Glomerular endothelial cell (primary cell): Measurements from ENCODE around the gene FGGY. TPM values are rescaled to one million over a fixed set of nuclear protein-coding genes. Genes with fewer than 3 reads are reported as not detected.
"Not testable (repeated sequence)": the region's sequence is repeated elsewhere in the genome, so short reads cannot be mapped to it uniquely, and the experiment has no call there.

Experiments
- DNase-seq: peaks from one replicate; pipeline ENCODE4 v3.0.0-alpha.2; 2011; ENCODE audit warnings: low read depth, low spot score; ENCODE audit errors: extremely low read depth
- total RNA-seq: library from RNA; depleted of rRNA; stranded (reverse); fragments of >200 nt; gene quantifications from 2 replicates; pipeline ENCODE4 v1.2.3, GENCODE V29; 2015

FGGY gene
- total RNA-seq, 1 donor from 2014 or later = 5.8 TPM

GRCh38 chr1:59432531-59433439 lies 135.9 kb downstream of the FGGY start:
- DNase-seq = no peak

DNA sequence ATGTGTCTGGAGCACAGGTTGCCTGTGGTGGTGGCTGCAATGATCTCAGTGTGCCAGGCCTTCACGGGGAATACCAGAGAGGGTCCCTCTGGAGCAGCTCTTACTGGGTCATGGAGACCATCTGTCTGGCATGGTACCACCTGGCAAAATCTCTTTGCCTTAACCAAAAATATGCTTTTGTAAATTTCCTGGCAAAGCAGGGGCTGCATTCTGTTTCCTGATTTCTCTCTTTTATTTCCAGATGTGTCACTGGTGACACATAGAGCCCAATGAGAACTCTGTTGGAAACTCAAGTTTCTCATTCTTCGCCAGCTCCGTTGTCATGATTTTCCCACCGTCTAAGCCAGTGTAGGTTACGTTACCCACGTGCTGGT lies 136.5 kb downstream of the FGGY start:
- DNase-seq = no peak

DNA sequence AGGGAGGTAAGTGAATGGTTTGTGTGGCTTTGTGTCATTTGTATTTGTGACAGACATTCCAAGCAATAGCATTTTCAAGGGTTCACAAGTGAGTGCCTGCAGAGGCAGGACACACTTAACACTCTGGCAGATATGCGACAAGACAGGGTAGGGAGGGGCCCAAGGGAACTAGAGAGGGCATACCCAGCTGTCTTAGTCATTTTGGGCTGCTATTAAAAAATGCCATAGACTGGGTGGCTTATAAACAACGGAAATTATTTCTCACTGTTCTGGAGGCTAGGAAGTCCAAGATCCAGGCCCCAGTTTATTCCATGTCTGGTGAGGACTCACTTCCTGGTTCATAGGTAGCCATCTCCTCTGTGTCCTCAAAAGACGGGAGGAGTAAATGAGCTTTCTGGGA lies 137.4 kb downstream of the FGGY start:
- DNase-seq = no peak

GRCh38 chr1:59436637-59437036 lies 139.7 kb downstream of the FGGY start:
- no peak for DNase-seq

GRCh38 chr1:59438058-59438560 lies 141.2 kb downstream of the FGGY start:
- DNase-seq = no peak

GRCh38 chr1:59442492-59442891 lies 145.6 kb downstream of the FGGY start:
- no peak for DNase-seq

GRCh38 chr1:59443310-59443709 lies 146.4 kb downstream of the FGGY start:
- no peak for DNase-seq

- DNase-seq = no peak
Measured at GRCh38 chr1:59444520-59444919, 147.6 kb downstream of the FGGY start.

- DNase-seq = no peak
Measured at GRCh38 chr1:59445040-59445439, 148.1 kb downstream of the FGGY start.

DNA sequence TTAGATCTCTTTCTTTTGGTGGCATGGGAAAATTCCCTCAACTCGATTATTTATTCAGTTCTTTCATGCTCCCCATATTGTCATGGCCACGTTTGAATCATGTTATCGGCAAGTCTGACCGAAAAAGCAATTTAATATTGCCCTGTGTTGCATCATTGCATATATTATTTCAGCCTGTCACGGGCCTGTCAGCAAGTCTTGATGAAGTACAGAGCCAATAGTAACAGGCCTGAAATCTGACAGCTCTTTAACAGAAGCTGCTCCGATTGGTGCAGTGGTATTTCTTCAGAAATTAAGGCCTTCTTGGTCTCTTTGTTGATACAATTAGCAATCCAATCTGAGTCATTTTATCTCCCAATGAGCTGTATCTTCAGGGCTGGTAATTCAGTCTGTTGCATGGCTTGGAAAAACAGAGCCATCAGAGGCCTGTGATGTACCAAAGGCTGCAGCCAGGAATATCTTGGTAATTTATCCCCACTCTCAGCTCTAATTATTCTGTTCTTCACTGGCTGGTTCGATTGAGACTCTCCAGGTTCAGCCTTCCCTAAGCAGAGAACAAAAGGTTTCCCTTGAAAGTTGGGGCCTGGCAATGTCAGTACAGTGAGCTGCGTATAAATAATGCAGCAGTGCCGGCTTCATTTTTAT lies 149.5 kb downstream of the FGGY start:
- no peak for DNase-seq

GRCh38 chr1:59452026-59452425 lies 155.1 kb downstream of the FGGY start:
- no peak for DNase-seq

GRCh38 chr1:59452559-59452958 lies 155.7 kb downstream of the FGGY start:
- no peak for DNase-seq

- DNase-seq = no peak
Measured at GRCh38 chr1:59453297-59453968, 156.5 kb downstream of the FGGY start.

DNA sequence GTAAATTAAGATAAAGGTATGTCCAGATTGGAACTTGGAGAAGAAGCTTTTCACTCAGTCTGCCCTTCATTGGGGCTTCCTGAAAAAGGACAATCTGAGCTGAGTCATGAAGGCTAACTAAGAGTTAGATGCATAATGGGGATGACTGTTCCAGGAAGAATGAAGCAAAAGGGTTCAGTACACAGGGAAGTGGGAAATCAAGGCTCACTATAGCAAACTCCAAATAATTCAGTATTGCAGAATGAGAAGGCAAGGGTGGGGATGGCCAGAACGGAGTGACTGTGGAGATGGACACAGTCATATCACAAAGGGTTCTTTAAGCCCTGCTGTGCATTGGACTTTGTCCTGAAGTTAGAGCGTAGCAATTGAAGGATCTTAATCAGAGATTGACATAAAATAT lies 158.3 kb downstream of the FGGY start:
- DNase-seq = no peak

GRCh38 chr1:59457786-59458185 lies 160.9 kb downstream of the FGGY start:
- DNase-seq = no peak

DNA sequence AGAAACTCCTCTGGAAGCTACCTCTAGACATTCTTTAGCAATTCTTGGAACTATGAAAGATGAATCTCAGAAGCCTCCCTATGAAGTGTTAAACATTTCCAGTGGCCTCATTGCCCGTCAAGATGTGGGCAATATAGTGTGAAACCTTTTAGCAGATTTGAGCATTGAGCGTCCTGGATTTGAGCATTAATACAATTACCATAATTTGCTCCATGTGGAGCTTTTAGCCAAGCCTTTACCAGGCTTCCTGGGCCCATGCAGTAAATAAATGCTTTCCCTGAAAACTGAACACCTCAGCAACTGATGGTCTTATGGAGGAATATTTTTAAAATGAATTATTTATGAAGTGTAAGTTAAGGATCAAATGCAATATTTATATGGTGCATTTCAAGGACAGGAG lies 162.0 kb downstream of the FGGY start:
- DNase-seq = no peak

DNA sequence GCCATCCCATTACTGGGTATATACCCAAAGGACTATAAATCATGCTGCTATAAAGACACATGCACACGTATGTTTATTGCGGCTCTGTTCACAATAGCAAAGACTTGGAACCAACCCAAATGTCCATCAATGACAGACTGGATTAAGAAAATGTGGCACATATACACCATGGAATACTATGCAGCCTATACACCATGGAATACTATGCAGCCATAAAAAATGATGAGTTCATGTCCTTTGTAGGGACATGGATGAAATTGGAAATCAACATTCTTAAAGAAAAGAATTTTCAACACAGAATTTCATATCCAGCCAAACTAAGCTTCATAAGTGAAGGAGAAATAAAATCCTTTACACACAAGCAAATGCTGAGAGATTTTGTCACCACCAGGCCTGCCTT lies 166.0 kb downstream of the FGGY start:
- not testable (repeated sequence) for DNase-seq

DNA sequence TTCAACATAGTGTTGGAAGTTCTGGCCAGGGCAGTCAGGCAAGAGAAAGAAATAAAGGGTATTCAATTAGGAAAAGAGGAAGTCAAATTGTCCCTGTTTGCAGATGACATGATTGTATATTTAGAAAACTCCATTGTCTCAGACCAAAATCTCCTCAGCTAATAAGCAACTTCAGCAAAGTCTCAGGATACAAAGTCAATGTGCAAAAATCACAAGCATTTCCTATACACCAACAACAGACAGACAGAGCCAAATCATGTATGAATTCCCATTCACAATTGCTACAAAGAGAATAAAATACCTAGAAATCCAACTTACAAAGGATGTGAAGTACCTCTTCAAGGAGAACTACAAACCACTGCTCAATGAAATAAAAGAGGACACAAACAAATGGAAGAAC lies 168.6 kb downstream of the FGGY start:
- not testable (repeated sequence) for DNase-seq

DNA sequence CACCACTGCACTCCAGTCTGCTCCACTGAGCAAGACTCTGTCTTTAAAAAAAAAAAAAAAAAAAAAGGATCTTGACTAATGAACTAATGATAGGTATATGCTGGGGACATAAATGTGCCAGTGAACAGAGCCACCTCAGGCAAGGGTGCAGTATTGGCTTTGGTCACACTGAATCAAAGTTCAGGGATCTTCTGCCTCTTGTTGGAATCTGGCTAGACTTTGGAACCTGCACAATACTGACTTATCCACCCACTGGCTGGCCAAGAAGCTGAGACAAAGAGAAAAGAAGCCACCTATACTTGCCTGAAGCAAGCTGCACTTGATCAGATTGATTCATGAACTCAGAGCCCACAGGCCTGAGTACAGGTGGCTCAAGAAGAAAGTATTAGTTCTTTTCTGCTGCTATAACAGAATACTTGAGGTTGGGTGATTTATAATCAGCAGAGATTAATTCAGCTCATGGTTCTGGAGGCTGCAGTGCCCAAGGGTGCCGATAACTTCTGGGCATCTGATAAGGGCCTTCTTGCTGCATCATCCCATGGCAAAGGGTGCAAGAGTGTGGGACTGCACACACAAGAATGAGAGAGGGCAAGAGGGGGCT lies 172.0 kb downstream of the FGGY start:
- DNase-seq = no peak

DNA sequence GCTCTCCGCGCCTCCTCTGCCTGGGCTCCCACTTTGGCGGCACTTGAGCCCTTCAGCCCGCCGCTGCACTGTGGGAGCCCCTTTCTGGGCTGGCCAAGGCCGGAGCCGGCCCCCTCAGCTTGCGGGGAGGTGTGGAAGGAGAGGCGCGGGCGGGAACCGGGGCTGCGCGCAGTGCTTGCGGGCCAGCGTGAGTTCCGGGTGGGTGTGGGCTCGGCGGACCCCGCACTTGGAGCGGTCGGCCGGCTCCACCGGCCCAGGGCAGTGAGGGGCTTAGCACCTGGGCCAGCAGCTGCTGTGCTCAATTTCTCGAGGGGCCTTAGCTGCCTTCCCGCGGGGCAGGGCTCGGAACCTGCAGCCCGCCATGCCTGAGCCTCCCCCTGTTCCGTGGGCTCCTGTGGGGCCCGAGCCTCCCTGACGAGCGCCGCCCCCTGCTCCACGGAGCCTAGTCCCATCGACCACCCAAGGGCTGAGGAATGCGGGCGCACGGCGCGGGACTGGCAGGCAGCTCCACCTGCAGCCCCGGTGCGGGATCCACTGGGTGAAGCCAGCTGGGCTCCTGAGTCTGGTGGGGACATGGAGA lies 175.2 kb downstream of the FGGY start:
- not testable (repeated sequence) for DNase-seq

GRCh38 chr1:59473831-59474230 lies 176.9 kb downstream of the FGGY start:
- DNase-seq = no peak
